Activated CD4-positive, alpha-beta T cell treated with anti-CD3 and anti-CD28 coated beads, Interleukin-2, amount 10 ng/mL, durations not matched to agents 24 days and 14 days (primary cell): ENCODE measurements around the gene NSA2. TPM values are rescaled to one million over a fixed set of nuclear protein-coding genes. Genes with fewer than 3 reads are reported as not detected.
"Not testable (repeated sequence)": the region's sequence is repeated elsewhere in the genome, so short reads cannot be mapped to it uniquely, and the experiment has no call there.

ENCODE experiments used
- DNase-seq: peaks from one replicate; pipeline ENCODE4 v3.0.0; 2022
- H3K27ac Mint-ChIP-seq: one replicate; pipeline ENCODE4 v1.8.0; 2022; ENCODE audit warnings: mild to moderate bottlenecking, mixed read lengths
- H3K27me3 Mint-ChIP-seq: one replicate; pipeline ENCODE4 v1.8.0; 2022; ENCODE audit warnings: mixed read lengths
- H3K36me3 Mint-ChIP-seq: one replicate; pipeline ENCODE4 v1.8.0; 2022; ENCODE audit warnings: low read depth, mild to moderate bottlenecking, mixed read lengths
- H3K4me1 Mint-ChIP-seq: one replicate; pipeline ENCODE4 v1.8.0; 2021; ENCODE audit warnings: mixed read lengths
- H3K4me3 Mint-ChIP-seq: one replicate; pipeline ENCODE4 v1.8.0; 2022; ENCODE audit warnings: mild to moderate bottlenecking, moderate library complexity, mixed read lengths
- H3K9me3 Mint-ChIP-seq: one replicate; pipeline ENCODE4 v1.8.0; 2021; ENCODE audit warnings: mixed read lengths
- intact Hi-C: fragments of 100-400 bp; cut with micrococcal nuclease; formaldehyde crosslinking; loops from one replicate; pipeline ENCODE4 v1.15.1; 2023
- total RNA-seq: library from RNA; stranded (reverse); gene quantifications from 2 replicates; pipeline ENCODE4 v1.2.3, GENCODE V29; 2022

Gene NSA2
- total RNA-seq, 1 donor from 2014 or later = 94.0 TPM

DNA sequence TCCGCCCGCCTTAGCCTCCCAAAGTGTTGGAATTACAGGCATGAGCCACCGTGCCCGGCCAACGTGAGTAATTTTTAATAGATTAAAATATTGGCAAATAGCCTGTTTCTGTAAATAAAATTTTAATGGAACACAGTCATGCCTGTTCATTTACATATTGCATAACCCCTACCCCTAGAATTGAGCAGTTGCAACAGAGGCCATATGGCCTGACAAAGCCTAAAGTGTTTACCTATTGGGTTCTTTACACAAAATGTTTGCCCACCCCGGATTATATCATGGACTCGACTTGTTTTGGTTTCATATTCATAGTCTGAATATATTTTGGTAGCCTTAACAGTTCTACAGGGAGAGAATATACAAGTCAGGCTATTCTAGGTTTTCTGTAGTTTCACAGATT is 5.3 kb downstream of the NSA2 start:
- peaks cover 11% of the 10 kb centered on the region for H3K4me1 Mint-ChIP-seq
- peak; percentile 47 for DNase-seq
- no peak overlapping the region for H3K27ac Mint-ChIP-seq
- H3K4me3 Mint-ChIP-seq = no peak overlapping the region
- H3K36me3 Mint-ChIP-seq = peaks cover 44% of the 10 kb centered on the region
- no peaks in the 10 kb centered on the region for H3K27me3 Mint-ChIP-seq
- intact Hi-C loops = no loop called here
- H3K9me3 Mint-ChIP-seq = no peaks in the 10 kb centered on the region

DNA sequence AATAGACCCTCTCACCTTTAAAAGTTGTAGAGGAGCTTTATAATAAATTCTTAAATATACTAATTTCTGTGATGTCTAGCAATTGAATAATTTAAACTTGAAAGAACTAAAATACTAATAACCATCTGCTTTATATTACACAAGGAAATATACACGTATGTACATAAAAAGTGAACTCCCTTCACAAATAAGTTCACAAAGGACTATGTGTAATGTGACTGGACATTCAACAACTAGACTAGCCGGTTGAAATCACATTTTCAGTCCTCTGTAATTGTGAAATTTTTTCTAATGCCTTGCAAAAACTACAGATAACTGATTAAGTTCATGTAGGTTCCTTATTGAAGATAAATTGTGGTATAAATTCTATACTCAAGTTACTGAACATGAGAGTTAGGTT is 11.6 kb downstream of the NSA2 start:
- H3K4me3 Mint-ChIP-seq = no peak overlapping the region
- intact Hi-C loops = no loop called here
- no peak for DNase-seq
- H3K27me3 Mint-ChIP-seq = no peaks in the 10 kb centered on the region
- H3K27ac Mint-ChIP-seq = no peak overlapping the region
- H3K9me3 Mint-ChIP-seq = no peaks in the 10 kb centered on the region
- H3K36me3 Mint-ChIP-seq = peaks cover 18% of the 10 kb centered on the region
- H3K4me1 Mint-ChIP-seq = no peaks in the 10 kb centered on the region

DNA sequence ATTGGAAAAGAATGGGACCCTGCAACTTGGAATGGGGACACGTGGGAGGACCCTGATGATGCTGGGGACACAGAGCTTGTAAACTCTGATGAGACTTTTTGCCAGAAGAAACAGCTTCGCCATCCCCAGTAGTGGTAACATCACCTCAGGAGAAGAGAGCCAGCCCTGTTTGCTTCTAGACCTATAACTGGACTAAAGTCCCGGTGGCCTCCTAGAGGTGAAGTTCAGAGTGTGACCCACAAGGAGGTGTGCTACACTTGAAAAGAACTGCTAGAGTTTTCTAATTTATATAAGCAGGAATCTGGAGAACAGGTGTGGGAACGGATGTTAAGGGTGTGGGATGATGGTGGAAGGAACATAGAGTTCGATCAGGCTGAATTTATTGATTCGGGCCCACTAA is 19.8 kb downstream of the NSA2 start:
- intact Hi-C loops = no loop called here
- H3K4me1 Mint-ChIP-seq = no peaks in the 10 kb centered on the region
- H3K27me3 Mint-ChIP-seq = no peaks in the 10 kb centered on the region
- no peaks in the 10 kb centered on the region for H3K36me3 Mint-ChIP-seq
- no peak overlapping the region for H3K27ac Mint-ChIP-seq
- H3K9me3 Mint-ChIP-seq = no peaks in the 10 kb centered on the region
- DNase-seq = no peak
- no peak overlapping the region for H3K4me3 Mint-ChIP-seq

DNA sequence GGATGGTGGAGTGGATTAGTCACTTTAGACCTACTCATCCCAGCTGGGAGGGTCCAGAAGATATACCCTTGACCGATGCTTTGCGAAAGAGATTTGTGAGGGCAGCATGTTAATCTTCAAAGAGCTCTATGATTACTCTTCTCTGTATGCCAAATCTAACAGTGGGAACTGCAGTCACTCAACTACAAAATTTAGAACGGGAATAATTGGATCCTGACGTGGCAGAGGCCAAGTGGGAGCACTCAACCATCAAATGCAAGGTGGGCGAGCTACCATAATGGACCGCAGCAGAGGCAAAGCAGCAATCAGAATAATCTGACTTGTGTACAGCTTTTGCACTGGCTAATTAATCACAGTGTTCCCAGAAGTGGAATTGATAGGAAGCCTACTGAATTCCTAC is 20.4 kb downstream of the NSA2 start:
- Mint-ChIP-seq H3K27ac (no peak overlapping the region), H3K36me3 (no peaks in the 10 kb centered on the region), H3K27me3 (no peaks in the 10 kb centered on the region), H3K4me1 (no peaks in the 10 kb centered on the region), H3K9me3 (no peaks in the 10 kb centered on the region), H3K4me3 (no peak overlapping the region)
- intact Hi-C loops = no loop called here
- DNase-seq = no peak

DNA sequence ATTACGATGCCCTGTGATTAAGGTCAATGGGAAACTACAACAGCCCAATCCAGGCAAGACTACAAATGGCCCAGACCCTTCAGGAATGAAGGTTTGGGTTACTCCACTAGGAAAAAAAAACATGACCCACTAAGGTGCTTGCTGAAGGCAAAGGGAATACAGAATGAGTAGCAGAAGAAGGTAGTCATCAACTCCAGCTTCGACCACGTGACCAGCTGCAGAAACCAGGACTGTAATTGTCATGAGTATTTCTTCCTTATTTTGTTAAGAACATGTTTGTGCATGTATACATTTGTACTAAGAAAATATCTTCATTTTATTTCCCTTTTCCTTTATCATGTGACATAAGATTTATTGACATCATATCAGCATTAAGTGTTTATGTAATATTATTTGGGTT is 24.6 kb downstream of the NSA2 start:
- H3K4me3 Mint-ChIP-seq, H3K4me1 Mint-ChIP-seq, DNase-seq, H3K36me3 Mint-ChIP-seq, H3K9me3 Mint-ChIP-seq, H3K27me3 Mint-ChIP-seq, intact Hi-C loops, H3K27ac Mint-ChIP-seq: not testable (repeated sequence)

DNA sequence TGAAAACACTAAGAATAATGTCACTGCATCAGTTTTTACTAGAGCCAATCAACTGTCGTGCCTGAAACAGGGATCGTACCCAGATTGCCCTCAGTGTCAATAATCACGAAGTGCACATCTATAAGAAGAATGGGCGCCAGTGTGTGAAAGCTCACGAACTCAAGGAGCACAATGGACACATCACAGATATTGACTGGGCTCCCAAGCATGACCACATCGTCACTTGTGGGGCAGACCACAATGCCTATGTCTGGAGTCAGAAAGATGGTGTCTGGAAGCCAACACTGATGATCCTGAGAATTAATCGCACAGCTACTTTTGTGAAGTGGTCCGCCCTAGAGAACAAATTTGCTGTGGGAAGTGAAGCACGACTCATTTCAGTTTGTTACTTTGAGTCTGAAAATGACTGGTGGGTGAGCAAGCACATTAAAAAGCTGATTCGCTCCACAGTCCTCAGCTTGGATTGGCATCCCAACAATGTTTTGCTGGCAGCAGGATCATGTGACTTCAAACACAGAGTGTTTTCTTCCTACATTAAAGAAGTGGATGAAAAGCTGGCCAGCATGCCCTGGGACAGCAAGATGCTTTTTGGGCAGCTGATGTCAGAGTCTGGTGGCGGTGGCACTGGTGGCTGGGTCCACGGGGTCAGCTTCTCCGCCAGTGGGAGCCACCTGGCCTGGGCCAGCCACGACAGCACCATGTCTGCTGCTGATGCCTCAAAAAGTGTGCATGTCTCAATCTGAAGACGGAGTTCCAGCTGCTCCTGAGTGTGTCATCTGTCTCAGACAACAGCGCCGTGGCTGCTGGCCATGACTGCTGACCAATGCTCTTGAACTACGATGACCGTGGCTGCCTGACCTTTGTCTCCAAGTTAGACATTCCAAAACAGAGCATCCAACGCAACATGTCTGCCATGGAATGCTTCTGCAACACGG is 32.2 kb downstream of the NSA2 start:
- Mint-ChIP-seq H3K4me1 (no peaks in the 10 kb centered on the region), H3K36me3 (no peaks in the 10 kb centered on the region), H3K4me3 (no peak overlapping the region), H3K27me3 (no peaks in the 10 kb centered on the region), H3K27ac (no peak overlapping the region), H3K9me3 (no peaks in the 10 kb centered on the region)
- DNase-seq = no peak
- intact Hi-C loops = no loop called here

DNA sequence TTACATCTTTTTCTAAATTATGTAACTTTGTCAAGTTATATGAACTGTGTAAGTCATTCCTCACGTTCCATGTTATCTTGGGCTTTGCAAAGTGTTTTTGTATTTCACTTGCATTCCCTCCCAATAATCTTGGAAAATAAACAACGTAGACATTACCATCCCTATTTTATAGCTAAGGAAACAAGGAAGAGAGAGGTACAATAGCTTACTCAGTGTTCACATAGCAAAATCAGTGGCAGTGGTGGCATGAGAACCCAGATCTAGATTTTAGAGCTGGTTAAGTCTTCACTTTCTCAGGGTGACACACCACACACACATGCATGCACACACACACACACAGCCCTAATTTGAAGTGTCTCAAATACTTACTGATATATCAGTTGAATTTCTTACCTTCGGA is 34.1 kb downstream of the NSA2 start:
- H3K4me3 Mint-ChIP-seq = no peak overlapping the region
- no peak for DNase-seq
- no peaks in the 10 kb centered on the region for H3K4me1 Mint-ChIP-seq
- H3K27me3 Mint-ChIP-seq = no peaks in the 10 kb centered on the region
- H3K27ac Mint-ChIP-seq = no peak overlapping the region
- no peaks in the 10 kb centered on the region for H3K9me3 Mint-ChIP-seq
- intact Hi-C loops = no loop called here
- H3K36me3 Mint-ChIP-seq = no peaks in the 10 kb centered on the region

DNA sequence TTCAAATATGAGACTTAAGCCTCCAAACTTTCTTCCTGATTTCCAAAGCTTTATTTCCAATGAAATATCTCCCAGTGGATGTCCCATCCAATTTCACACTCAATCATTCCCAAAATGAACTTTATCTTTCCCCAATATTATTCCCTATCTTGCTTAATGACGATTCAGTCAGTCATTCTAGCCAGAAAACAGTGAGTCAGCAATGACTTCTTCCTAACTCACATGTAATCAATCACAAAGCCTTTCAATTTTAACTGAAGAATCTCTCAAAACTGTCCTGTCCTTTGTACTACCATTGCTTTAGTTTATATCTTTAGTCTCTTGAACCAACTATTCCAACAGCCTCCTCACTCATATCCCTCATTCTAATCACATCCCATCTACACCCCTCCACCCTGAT is 34.9 kb downstream of the NSA2 start:
- intact Hi-C loops = no loop called here
- Mint-ChIP-seq H3K4me1 (no peaks in the 10 kb centered on the region), H3K27ac (no peak overlapping the region), H3K36me3 (no peaks in the 10 kb centered on the region), H3K27me3 (no peaks in the 10 kb centered on the region), H3K9me3 (no peaks in the 10 kb centered on the region), H3K4me3 (no peak overlapping the region)
- no peak for DNase-seq

DNA sequence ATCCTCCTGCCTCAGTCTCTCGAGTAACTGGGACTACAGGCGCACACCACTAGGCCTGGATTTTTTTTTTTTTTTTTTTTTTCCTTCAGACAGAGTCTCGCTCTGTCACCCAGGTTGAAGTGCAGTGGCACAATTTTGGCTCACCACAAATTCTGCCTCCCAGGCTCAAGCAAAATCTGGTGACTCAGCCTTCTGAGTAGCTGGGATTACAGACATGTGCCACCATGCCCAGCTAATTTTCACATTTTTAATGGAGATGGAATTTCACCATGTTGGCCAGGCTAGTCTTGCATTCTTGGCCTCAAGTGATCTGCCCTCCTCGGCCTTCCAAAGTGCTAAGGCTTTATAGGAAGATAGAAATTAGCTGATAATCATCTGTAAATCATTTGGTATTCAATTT is 43.9 kb downstream of the NSA2 start:
- Mint-ChIP-seq H3K4me1 (no peaks in the 10 kb centered on the region), H3K4me3 (no peak overlapping the region), H3K9me3 (no peaks in the 10 kb centered on the region), H3K27me3 (no peaks in the 10 kb centered on the region), H3K27ac (no peak overlapping the region), H3K36me3 (no peaks in the 10 kb centered on the region)
- no peak for DNase-seq
- intact Hi-C loops = no loop called here

DNA sequence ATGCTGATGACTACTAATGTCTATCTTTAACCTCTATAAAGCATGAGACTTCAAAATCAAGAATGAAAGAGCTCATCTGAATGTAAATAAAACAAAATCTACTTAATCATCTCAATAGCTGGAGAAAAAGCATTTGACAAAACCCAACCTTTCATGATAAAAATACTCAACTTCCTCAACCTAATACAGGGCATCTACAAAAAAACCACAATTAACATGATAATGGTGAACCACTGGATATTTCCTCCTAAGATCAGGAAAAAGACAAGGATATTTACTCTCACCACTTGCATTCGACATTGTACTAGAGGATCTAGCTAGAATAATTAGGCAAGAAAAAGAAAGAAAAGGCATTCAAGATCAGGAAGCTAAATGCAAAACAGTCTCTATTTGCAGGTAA is 49.8 kb downstream of the NSA2 start:
- Mint-ChIP-seq H3K4me1 (no peaks in the 10 kb centered on the region), H3K27ac (no peak overlapping the region), H3K27me3 (no peaks in the 10 kb centered on the region), H3K36me3 (no peaks in the 10 kb centered on the region), H3K9me3 (no peaks in the 10 kb centered on the region), H3K4me3 (no peak overlapping the region)
- DNase-seq = no peak
- intact Hi-C loops = loop anchor here (1.0 kb wide), 1 partner anchor 49 kb away; the partner anchor contains the start of gene FAM169A

DNA sequence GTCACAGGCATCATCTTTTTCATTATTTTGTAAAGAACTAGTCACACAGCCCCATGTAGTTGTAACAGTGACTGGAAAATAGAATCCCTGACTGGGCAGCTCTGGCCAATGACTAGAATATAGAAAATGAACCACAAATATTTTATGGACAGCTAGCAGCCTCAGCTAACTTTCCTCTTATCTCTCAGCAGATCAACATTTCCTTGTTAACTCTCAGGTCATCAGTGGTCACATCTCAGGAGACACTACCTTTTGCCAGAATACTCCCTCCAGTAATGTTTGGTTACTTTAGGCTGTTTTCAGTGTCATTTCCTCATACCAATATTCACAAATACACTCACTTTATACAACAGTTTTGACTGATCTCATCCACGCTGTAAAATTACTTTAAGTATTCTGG is 55.2 kb downstream of the NSA2 start:
- H3K36me3 Mint-ChIP-seq = no peaks in the 10 kb centered on the region
- no peaks in the 10 kb centered on the region for H3K9me3 Mint-ChIP-seq
- H3K4me3 Mint-ChIP-seq = no peak overlapping the region
- H3K27ac Mint-ChIP-seq = no peak overlapping the region
- DNase-seq = no peak
- H3K27me3 Mint-ChIP-seq = no peaks in the 10 kb centered on the region
- H3K4me1 Mint-ChIP-seq = no peaks in the 10 kb centered on the region
- intact Hi-C loops = no loop called here

DNA sequence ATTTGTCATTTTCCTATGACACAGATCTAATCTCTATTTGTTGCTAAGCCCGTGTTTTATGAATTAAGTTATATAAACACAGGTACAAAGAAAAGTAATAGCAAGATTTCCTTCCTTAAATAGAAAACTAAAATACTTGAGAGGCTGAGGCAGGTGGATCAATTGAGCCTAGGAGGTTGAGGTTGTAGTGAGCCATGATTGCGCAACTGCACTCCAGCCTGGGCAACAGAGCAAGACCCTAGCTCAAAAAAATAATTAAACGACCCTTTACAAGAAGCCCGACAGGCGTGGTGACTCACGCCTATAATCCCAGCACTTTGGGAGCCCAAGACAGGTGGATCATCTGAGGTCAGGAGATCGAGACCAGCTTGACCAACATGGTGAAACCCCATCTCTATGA is 62.4 kb downstream of the NSA2 start:
- no peaks in the 10 kb centered on the region for H3K27me3 Mint-ChIP-seq
- no peaks in the 10 kb centered on the region for H3K4me1 Mint-ChIP-seq
- H3K4me3 Mint-ChIP-seq = no peak overlapping the region
- no peaks in the 10 kb centered on the region for H3K36me3 Mint-ChIP-seq
- no peaks in the 10 kb centered on the region for H3K9me3 Mint-ChIP-seq
- DNase-seq = no peak
- H3K27ac Mint-ChIP-seq = no peak overlapping the region
- intact Hi-C loops = no loop called here
